Tongue (tissue), 2 donors: ENCODE results near the gene LRRC39. TPM values are rescaled to one million over a fixed set of nuclear protein-coding genes. Genes with fewer than 3 reads are reported as not detected.
A peak's percentile ranks its signal among the peaks of the same experiment; 100 is the strongest.
"Not testable (repeated sequence)": the region's sequence is repeated elsewhere in the genome, so short reads cannot be mapped to it uniquely, and the experiment has no call there.

Experiments used
- DNase-seq: peaks from one replicate; pipeline ENCODE4 v3.0.0-alpha.2; 2015
- total RNA-seq: library from RNA; depleted of rRNA; stranded (reverse); fragments of >200 nt; gene quantifications from one replicate; pipeline ENCODE4 v1.2.3, GENCODE V29; 2014

The LRRC39 gene
- 132 TPM for total RNA-seq

GRCh38 chr1:100178091-100178490 lies at the start of gene LRRC39:
LRRC39 (minus strand) TSS chr1:100178256; CDS start chr1:100168516, 9,740 bp downstream.
- DNase-seq = peak; percentile 45

GRCh38 chr1:100222428-100222827 lies 44.4 kb upstream of the LRRC39 start:
- DNase-seq = no peak

- DNase-seq = no peak
Measured at GRCh38 chr1:100219883-100220282, 41.8 kb upstream of the LRRC39 start.

DNA sequence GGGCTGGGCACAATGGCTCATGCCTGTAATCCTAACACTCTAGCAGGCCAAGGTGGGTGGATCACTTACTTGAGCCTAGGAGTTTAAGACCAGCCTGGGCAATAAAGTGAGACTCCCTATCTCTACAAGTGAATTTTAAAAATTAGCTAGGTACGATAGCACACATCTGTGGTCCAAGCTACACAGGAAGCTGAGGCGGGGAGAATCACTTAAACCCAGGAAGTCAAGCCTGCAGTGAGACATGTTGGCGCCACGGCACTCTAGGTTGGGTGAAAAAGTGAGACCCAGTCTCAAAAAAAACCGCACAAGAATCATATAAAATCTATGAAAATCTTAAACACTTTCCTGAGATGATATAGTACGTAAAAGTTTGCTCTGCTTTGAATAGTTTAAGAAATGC lies 41.4 kb upstream of the LRRC39 start:
- no peak for DNase-seq

- no peak for DNase-seq
Measured at GRCh38 chr1:100217834-100218233, 39.8 kb upstream of the LRRC39 start.

DNA sequence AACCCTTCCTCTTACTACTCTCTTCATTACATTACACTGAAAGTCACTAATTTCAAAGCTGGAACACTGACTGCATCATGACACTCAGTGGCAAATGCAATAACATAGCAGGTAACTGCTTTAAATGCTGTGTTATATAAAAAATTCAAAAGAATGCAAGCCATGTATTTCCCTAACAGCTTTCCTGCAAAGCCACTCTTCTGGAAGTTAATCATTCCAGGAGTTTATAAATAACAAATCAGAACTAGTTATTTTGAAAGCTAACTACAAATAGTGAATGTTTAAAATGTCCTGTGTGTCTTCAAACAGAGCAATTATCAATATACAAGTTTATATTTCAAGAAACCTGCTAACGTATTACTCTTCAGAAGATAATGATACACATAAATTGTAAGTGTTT lies 37.0 kb upstream of the LRRC39 start:
- no peak for DNase-seq

- DNase-seq = no peak
Measured at GRCh38 chr1:100213141-100213540, 35.1 kb upstream of the LRRC39 start.

GRCh38 chr1:100206301-100206700 lies 28.2 kb upstream of the LRRC39 start:
- DNase-seq = no peak

DNA sequence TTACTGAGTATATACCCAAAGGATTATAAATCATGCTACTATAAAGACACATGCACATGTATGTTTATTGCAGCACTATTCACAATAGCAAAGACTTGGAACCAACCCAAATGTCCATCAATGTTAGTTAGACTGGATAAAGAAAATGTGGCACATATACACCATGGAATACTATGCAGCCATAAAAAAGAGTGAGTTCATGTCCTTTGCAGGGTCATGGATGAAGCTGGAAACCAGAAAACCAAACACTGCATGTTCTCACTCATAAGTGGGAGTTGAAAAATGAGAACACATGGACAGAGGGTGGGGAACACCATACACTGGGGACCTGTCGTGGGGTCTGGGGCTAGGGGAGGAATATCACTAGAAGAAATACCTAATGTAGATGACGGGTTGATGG lies 27.5 kb upstream of the LRRC39 start:
- not testable (repeated sequence) for DNase-seq

DNA sequence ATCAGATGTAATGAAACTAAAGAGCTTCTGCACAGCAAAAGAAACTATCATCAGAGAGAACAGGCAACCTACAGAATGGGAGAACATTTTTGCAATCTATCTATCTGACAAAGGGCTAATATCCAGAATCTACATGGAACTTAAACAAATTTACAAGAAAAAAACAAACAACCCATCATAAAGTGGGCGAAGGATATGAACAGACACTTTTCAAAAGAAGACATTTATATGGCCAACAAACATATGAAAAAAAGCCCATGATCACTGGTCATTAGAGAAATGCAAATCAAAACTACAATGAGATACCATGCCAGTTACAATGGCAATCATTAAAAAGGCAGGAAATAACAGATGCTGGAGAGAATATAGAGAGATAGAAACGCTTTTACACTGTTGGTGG lies 27.0 kb upstream of the LRRC39 start:
- DNase-seq = not testable (repeated sequence)

- not testable (repeated sequence) for DNase-seq
Measured at GRCh38 chr1:100202703-100203102, 24.6 kb upstream of the LRRC39 start.

DNA sequence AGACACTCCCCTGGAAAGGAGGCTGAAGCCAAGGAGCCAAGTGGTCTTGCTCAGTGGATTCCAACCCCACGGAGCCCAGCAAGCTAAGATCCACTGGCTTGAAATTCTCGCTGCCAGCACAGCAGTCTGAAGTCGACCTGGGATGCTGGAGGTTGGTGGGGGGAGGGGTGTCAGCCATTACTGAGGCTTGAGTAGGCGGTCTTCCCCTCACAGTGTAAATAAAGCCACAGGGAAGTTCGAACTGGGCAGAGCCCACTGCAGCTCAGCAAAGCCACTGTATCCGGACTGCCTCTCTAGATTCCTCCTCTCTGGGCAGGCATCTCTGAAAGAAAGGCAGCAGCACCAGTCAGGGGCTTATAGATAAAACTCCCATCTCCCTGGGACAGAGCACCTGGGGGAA lies 22.0 kb upstream of the LRRC39 start:
- not testable (repeated sequence) for DNase-seq

- no peak for DNase-seq
Measured at GRCh38 chr1:100198596-100198995, 20.5 kb upstream of the LRRC39 start.

GRCh38 chr1:100188617-100189016 lies 10.6 kb upstream of the LRRC39 start:
- DNase-seq = peak; percentile 81

DNA sequence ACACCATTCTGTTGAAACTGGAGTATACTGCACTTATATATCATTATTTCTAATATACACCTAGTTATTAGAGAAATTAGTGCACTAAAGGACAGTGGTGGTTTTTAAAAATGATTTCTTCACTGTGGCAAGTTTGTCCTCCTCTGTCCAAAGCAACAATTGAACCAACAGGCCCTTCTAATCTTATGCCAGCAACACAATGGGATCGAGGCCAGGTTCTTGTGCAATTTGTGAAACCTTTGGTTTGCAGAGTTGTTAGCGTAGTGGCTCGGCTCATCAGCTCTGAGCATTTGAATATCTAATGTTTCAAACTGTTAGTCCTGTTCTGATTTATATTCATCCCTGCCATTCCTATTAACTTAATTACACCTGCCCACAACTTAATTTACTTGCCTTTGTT lies 9.9 kb upstream of the LRRC39 start:
- peak; percentile 24 for DNase-seq

GRCh38 chr1:100184536-100184935 lies 6.5 kb upstream of the LRRC39 start:
- no peak for DNase-seq

DNA sequence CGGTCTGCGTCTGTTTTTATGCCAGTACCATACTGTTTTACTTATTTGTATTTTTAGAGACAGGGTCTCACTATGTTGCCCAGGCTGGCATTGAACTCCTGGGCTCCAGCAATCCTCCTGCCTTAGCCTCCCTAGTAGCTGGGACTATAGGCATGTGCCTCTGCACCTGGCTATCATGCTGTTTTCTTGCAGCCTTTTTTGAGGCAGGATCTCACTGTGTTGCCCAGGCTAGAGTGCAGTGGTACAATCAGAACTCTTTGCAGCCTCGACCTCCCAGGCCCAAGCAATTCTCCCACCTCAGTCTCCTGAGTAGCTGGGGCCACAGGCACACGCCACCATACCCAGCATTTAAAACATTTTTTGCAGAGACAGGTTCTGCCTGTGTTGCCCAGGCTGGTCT lies 5.3 kb upstream of the LRRC39 start:
- no peak for DNase-seq

- no peak for DNase-seq
Measured at GRCh38 chr1:100177295-100178041, 588 bp downstream of the LRRC39 start.

GRCh38 chr1:100168051-100168450 lies 10.0 kb downstream of the LRRC39 start:
- DNase-seq = no peak

DNA sequence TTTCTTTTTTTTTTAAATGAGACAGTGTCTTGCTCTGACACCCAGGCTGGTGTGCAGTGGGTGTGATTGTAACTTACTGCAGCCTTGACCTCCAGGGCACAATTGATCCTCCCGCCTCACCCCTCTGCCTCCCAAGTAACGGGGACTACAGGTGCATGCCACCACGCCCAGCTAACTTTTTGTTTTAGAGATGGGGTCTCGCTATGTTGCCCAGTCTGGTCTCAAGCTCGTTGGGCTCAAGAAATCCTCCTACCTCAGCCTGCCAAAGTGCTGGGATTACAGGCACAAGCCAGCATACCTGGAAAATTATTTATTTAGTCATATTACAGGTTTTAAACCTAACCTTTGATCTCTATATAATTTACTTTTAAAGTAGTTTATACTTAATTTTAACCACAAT lies 13.4 kb downstream of the LRRC39 start:
- DNase-seq = no peak

- peak; percentile 55 for DNase-seq
Measured at GRCh38 chr1:100164216-100164615, 13.8 kb downstream of the LRRC39 start.

DNA sequence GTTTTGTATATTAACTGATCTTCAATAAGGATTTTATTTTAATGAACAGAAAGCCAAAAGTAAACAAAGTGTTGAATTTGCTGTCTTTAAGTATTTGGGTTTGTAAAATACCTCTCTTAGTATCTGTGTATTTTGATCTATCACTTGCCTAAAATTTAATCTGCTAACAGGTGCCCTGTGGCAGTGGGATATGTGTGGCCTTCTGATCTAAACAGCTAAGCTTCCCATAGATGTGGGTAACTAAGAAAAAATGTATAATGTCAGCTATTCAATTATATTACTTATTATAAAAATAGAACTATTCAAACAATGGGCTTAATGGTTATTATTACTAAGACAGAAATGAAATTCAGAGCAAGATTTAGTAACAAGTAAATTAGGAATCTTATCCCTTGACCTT lies 15.2 kb downstream of the LRRC39 start:
- no peak for DNase-seq

DNA sequence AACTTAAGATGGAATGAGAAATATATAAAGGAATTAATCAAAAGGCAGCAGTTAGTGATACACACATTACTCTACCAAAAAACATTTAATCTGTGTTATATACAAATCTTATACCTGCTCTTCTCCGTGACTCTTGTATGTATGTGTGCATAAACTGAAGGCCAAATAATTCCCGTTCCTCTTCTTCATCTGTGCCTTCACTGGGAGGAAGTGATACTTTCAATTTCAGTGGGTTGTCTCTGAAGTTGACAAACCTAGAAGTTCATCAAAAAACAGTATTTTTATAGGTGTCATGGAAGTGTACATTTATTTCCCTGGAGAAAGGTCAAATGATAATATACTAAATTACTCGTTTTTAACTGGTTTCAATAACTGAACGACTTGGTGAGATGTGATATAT lies 25.8 kb downstream of the LRRC39 start:
- no peak for DNase-seq

- no peak for DNase-seq
Measured at GRCh38 chr1:100151679-100152078, 26.4 kb downstream of the LRRC39 start.

- no peak for DNase-seq
Measured at GRCh38 chr1:100147875-100148274, 30.2 kb downstream of the LRRC39 start.
